K562 (cell line): ENCODE measurements around the gene LTBP1. TPM values are rescaled to one million over a fixed set of nuclear protein-coding genes. Genes with fewer than 3 reads are reported as not detected.

Experiments
- ATAC-seq: fragments of 200-7000 bp; cut with Tn5 transposase; 3 replicates; pipeline ENCODE4 v1.9.1; 2020; ENCODE audit warnings: moderate library complexity
- BruUV-seq: library from RNA; stranded (reverse); fragments of 400-500 nt; replicated peaks from 2 replicates; lab custom pipeline; 2021; lab: Mats Ljungman, UMichigan
- CTCF ChIA-PET: fragments of 300-600 bp; formaldehyde crosslinking; extraction: SDS; loops from one replicate; lab custom pipeline; 2021; ENCODE audit warnings: low intra/inter-chr PET ratio; lab: Yijun Ruan, JAX
- POLR2A ChIA-PET: fragments of 300-600, 350-650 bp; sonication (Branson Sonifier 250); formaldehyde crosslinking; extraction: SDS; loops from one replicate; lab custom pipeline; 2021; ENCODE audit warnings: antibody characterized with exemption, inconsistent platforms; lab: Yijun Ruan, JAX
- DNase-seq, 4 experiments: peaks; one replicate each; pipeline versions ENCODE4 v3.0.0 to v3.0.0-alpha.2; 2011 to 2018; ENCODE audit warnings: low spot score in 3 of 4, mixed read lengths in 3 of 4; ENCODE audit errors: extremely low read depth in 1 of 4
- FAIRE-seq: peaks from 2 replicates; lab custom pipeline; 2011; peaks lifted over from hg19 to GRCh38; lab: Jason Lieb, UNC
- H2AFZ ChIP-seq: 2 replicates; pipeline ENCODE4 v1.6.0; 2011; ENCODE audit warnings: low read depth, low read length, control low read depth, inconsistent platforms
- H3K27ac ChIP-seq: fragments of 200-600 bp; 3 replicates; pipeline ENCODE4 v1.8.0; 2011; ENCODE audit warnings: low read depth, mild to moderate bottlenecking, control low read depth, inconsistent platforms, low read length, moderate library complexity, mixed read lengths; ENCODE audit errors: extremely low read depth
- H3K27me3 ChIP-seq, 2 experiments: fragments of 300-600 bp in 1 of 2; 2 replicates in 1 of 2; 3 replicates in 1 of 2; pipeline versions ENCODE4 v1.6.0 to v1.8.0; 2011; ENCODE audit warnings: inconsistent platforms in 2 of 2, low read length in 2 of 2, mild to moderate bottlenecking in 1 of 2, mixed read lengths in 1 of 2, moderate library complexity in 1 of 2; ENCODE audit not compliant: control insufficient read depth in 2 of 2, insufficient read depth in 2 of 2
- H3K36me3 ChIP-seq: fragments of 300-600 bp; 3 replicates; pipeline ENCODE4 v1.8.0; 2011; ENCODE audit warnings: mild to moderate bottlenecking, low read length, inconsistent platforms; ENCODE audit not compliant: control insufficient read depth, insufficient read depth
- H3K4me1 ChIP-seq, 2 experiments: fragments of 200-600 bp in 1 of 2; replicated peaks in 1 of 2; 2 replicates in 1 of 2; 3 replicates in 1 of 2; pipeline versions ENCODE4 v1.5.1 to v1.8.0; 2011; ENCODE audit warnings: inconsistent platforms in 2 of 2, low read length in 2 of 2, mild to moderate bottlenecking in 1 of 2, mixed read lengths in 1 of 2, moderate library complexity in 1 of 2; ENCODE audit not compliant: control insufficient read depth in 2 of 2, insufficient read depth in 2 of 2
- H3K4me2 ChIP-seq: 2 replicates; pipeline ENCODE4 v1.6.1; 2011; ENCODE audit warnings: low read length, control low read depth, inconsistent platforms, mixed read lengths; ENCODE audit not compliant: insufficient read depth
- H3K4me3 ChIP-seq: fragments of 200-600 bp; sonication (generic), shearing (Covaris generic); 2 replicates; pipeline ENCODE4 v1.5.1; 2016; ENCODE audit warnings: control low read depth, inconsistent platforms
- H3K79me2 ChIP-seq: fragments of 200-600 bp; 3 replicates; pipeline ENCODE4 v1.8.0; 2011; ENCODE audit warnings: low read length, inconsistent platforms; ENCODE audit not compliant: control insufficient read depth, insufficient read depth
- H3K9ac ChIP-seq, 2 experiments: 2 replicates each; pipeline versions ENCODE4 v1.6.0 to v1.6.1; 2011; ENCODE audit warnings: low read depth in 2 of 2, low read length in 2 of 2, control low read depth in 1 of 2, inconsistent platforms in 1 of 2, mild to moderate bottlenecking in 1 of 2, mixed read lengths in 1 of 2; ENCODE audit not compliant: insufficient read depth in 1 of 2
- H3K9me1 ChIP-seq: one replicate; pipeline ENCODE4 v1.6.0; 2011; ENCODE audit warnings: inconsistent platforms, mild to moderate bottlenecking, low read length, moderate library complexity; ENCODE audit not compliant: control insufficient read depth, insufficient read depth
- H3K9me3 ChIP-seq: replicated peaks from 2 replicates; pipeline ENCODE4 v1.5.1; 2011; ENCODE audit warnings: low read depth, low read length, inconsistent platforms; ENCODE audit not compliant: control insufficient read depth, insufficient read depth
- H4K20me1 ChIP-seq: replicated peaks from 2 replicates; pipeline ENCODE4 v1.6.1; 2011; ENCODE audit warnings: low read length, inconsistent platforms, mixed read lengths; ENCODE audit not compliant: control insufficient read depth, insufficient read depth
- CEBPZ ChIP-seq: fragments of 150-350 bp; IDR thresholded peaks from 2 replicates; pipeline ENCODE4 v1.6.1; 2014; ENCODE audit warnings: low read depth, mild to moderate bottlenecking, low read length, borderline replicate concordance
- CTCFL ChIP-seq: IDR thresholded peaks from 2 replicates; pipeline ENCODE4 v1.6.1; 2011; ENCODE audit warnings: borderline replicate concordance, low read depth, mild to moderate bottlenecking, moderate library complexity, low read length; ENCODE audit not compliant: insufficient read depth, poor library complexity, severe bottlenecking
- FOXA3 ChIP-seq, 2 experiments: fragments of 450-650 bp in 1 of 2; sonication (generic) in 1 of 2; formaldehyde crosslinking; IDR thresholded peaks in 1 of 2; conservative IDR thresholded peaks in 1 of 2; 2 replicates each; pipeline versions ENCODE4 v1.4.0 to v1.8.0; 2020 to 2022; ENCODE audit warnings: mild to moderate bottlenecking in 2 of 2, missing genetic modification reagents in 1 of 2
- HMG20B ChIP-seq: fragments of 250-450 bp; sonication (Bioruptor Pico); IDR thresholded peaks from 2 replicates; pipeline ENCODE4 v1.5.0; 2021; ENCODE audit warnings: mild to moderate bottlenecking
- NCOA6 ChIP-seq: fragments of 450-650 bp; IDR thresholded peaks from 2 replicates; pipeline ENCODE4 v1.6.1; 2017; ENCODE audit warnings: mild to moderate bottlenecking
- TAL1 ChIP-seq: fragments of 450-650 bp; IDR thresholded peaks from 2 replicates; pipeline ENCODE4 v1.6.1; 2016; ENCODE audit warnings: mild to moderate bottlenecking
- USF1 ChIP-seq: sonication (generic); formaldehyde crosslinking; IDR thresholded peaks from 2 replicates; pipeline ENCODE4 v1.9.0; 2022; ENCODE audit warnings: mild to moderate bottlenecking, missing genetic modification reagents
- ZBTB17 ChIP-seq: fragments of 450-650 bp; formaldehyde crosslinking; IDR thresholded peaks from 2 replicates; pipeline ENCODE4 v1.4.0; 2020; ENCODE audit warnings: mild to moderate bottlenecking
- ZKSCAN8 ChIP-seq: fragments of 200-800 bp; sonication (Bioruptor generic); IDR thresholded peaks from 2 replicates; pipeline ENCODE4 v1.6.1; 2016; ENCODE audit warnings: missing genetic modification characterization, missing compliant biosample characterization
- WGBS: fragments of 100-300 bp; shearing (Covaris generic); methylation state at CpG from one replicate; pipeline ENCODE4 v1.1.6; 2016; ENCODE audit warnings: low coverage, mixed read lengths; ENCODE audit not compliant: insufficient coverage; ENCODE audit errors: missing lambda C conversion rate; 5-methylcytosine and 5-hydroxymethylcytosine counted together
- in situ Hi-C: fragments of 300-500 bp; cut with MboI; formaldehyde crosslinking; loops from 4 replicates; pipeline ENCODE4 v1.15.0; 2018; ENCODE audit warnings: inconsistent platforms, mixed read lengths
- intact Hi-C: fragments of 100-400 bp; cut with micrococcal nuclease; formaldehyde crosslinking; loops from 2 replicates; pipeline ENCODE4 v1.14.2; 2022
- polyA plus RNA-seq, 8 experiments: library from polyadenylated mRNA; depleted of rRNA in 4 of 8; stranded (reverse) in 5 of 8; unstranded in 3 of 8; fragments of >200 nt; fragmentation: Nextera tagmentation in 2 of 8; fragmentation: Illumina TruSeq in 1 of 8; extraction: Ambion mirVana in 2 of 8; extraction: Trizol in 1 of 8; gene quantifications; 2 replicates each; pipeline versions ENCODE4 v1.2.1 to v1.2.3, GENCODE V29; 2011 to 2014; ENCODE audit warnings: inconsistent platforms in 1 of 8, missing spikeins in 1 of 8
- total RNA-seq, 7 experiments: library from RNA; depleted of rRNA in 6 of 7; stranded (reverse); fragments of >200 nt in 6 of 7; fragmentation: Illumina TruSeq in 2 of 7; extraction: Trizol in 2 of 7; gene quantifications; 2 replicates each; pipeline versions ENCODE4 v1.2.1 to v1.2.3, GENCODE V29; 2011 to 2021; ENCODE audit warnings: low replicate concordance in 1 of 7

The LTBP1 gene
- total and polyA plus RNA-seq, 9 of the 15 experiments (the other 6 are each of a cell fraction or from before 2014, with no cell fraction given): 3.6 to 16.4 (median 8.5) TPM

GRCh38 chr2:33123216-33123615, 176.5 kb downstream of the LTBP1 start:
- DNase-seq: no peak
- Histone ChIP-seq H3K79me2 (no peaks in the 10 kb centered on the region), H3K9ac (peak overlapping the region in 1 of 2 experiments; percentile 19; a peak in 1 of 4 replicates), H3K9me3 (no peaks in the 10 kb centered on the region), H3K4me3 (no peak overlapping the region), H4K20me1 (no peaks in the 10 kb centered on the region), H3K4me1 (peaks cover 0 to 23% of the 10 kb centered on the region in 2 experiments; a peak in 3 of 5 replicates), H2AFZ (0 out of 2 replicates have a peak overlapping the region, but pooled peaks have one; percentile 7), H3K27ac (peak overlapping the region; percentile 41; the same call in 1 of the 3 replicates), H3K4me2 (peak overlapping the region; percentile 47), H3K36me3 (no peaks in the 10 kb centered on the region), H3K27me3 (no peaks in the 10 kb centered on the region), H3K9me1 (no peaks in the 10 kb centered on the region)
- CTCF ChIA-PET: no interaction called here
- no peak for ATAC-seq
- intact Hi-C loops (no loop called here), in situ Hi-C loops (no loop called here)
- no peak for FAIRE-seq
- POLR2A ChIA-PET: interaction anchor here (0.7 to 2.1 kb wide), 3 partner anchors 10 to 22 kb away, joined by 3 to 7 read pairs (median 3); no protein-coding TSS in a partner anchor
- TF ChIP-seq FOXA3 (CRISPR knock-in tag; conservative IDR thresholded peaks at IDR 0.05 in 1 of 2, IDR thresholded peaks at IDR 0.05 in 1 of 2): 0 out of 4 replicates have a peak, but pooled peaks of 1 of the 2 experiments have one; percentile 9
- no peak for TF ChIP-seq NCOA6
- TF ChIP-seq ZBTB17 (CRISPR knock-in tag): no peak
- no peak for TF ChIP-seq USF1
- no TSS peak for BruUV-seq

GRCh38 chr2:33126552-33126951, 179.8 kb downstream of the LTBP1 start:
- H3K36me3 ChIP-seq: no peaks in the 10 kb centered on the region
- H3K9me1 ChIP-seq: no peaks in the 10 kb centered on the region
- no peaks in the 10 kb centered on the region for H3K9me3 ChIP-seq
- POLR2A ChIA-PET: no interaction called here
- no peaks in the 10 kb centered on the region for H4K20me1 ChIP-seq
- no peak overlapping the region for H3K4me3 ChIP-seq
- WGBS: 67% methylated on average over 1 of the region's 1 CpG
- no peak overlapping the region for H2AFZ ChIP-seq
- H3K4me1 ChIP-seq: peaks cover 0 to 18% of the 10 kb centered on the region in 2 experiments; a peak in 3 of 5 replicates
- no peaks in the 10 kb centered on the region for H3K79me2 ChIP-seq
- FAIRE-seq: no peak
- no peak overlapping the region for H3K27ac ChIP-seq
- in situ Hi-C loops (no loop called here), intact Hi-C loops (no loop called here)
- H3K9ac ChIP-seq: no peak overlapping the region
- CTCF ChIA-PET: no interaction called here
- no peak for ATAC-seq
- no peak overlapping the region for H3K4me2 ChIP-seq
- DNase-seq: peak in 1 of 4 experiments; percentile 21
- no TSS peak for BruUV-seq
- H3K27me3 ChIP-seq: no peaks in the 10 kb centered on the region
- TF ChIP-seq CTCFL (peak; percentile 62), HMG20B (CRISPR knock-in tag) (no peak), CEBPZ (no peak), ZKSCAN8 (CRISPR knock-in tag) (no peak), TAL1 (no peak)
